SK-N-SH (cell line): ENCODE results near the gene DNAH10. TPM values are rescaled to one million over a fixed set of nuclear protein-coding genes. Genes with fewer than 3 reads are reported as not detected.

Experiments
- CTCF ChIA-PET: fragments of 300-600, 350-600 bp; formaldehyde crosslinking; extraction: SDS; loops from one replicate; lab custom pipeline; 2021; lab: Yijun Ruan, JAX
- POLR2A ChIA-PET: fragments of 350-600 bp; sonication (Branson Sonifier 250); formaldehyde crosslinking; extraction: SDS; loops from one replicate; lab custom pipeline; 2020; ENCODE audit warnings: antibody characterized with exemption, inconsistent platforms; lab: Yijun Ruan, JAX
- DNase-seq: peaks from one replicate; pipeline ENCODE4 v3.0.0; 2012
- H2AFZ ChIP-seq: fragments of 200-600 bp; sonication (generic); 2 replicates; pipeline ENCODE4 v1.8.1; 2016; ENCODE audit warnings: antibody characterized with exemption, mild to moderate bottlenecking, low read depth
- H3F3A ChIP-seq: fragments of 200-600 bp; sonication (generic); replicated peaks from 2 replicates; pipeline ENCODE3; 2016; ENCODE audit warnings: antibody characterized with exemption, mild to moderate bottlenecking; ENCODE audit not compliant: insufficient read depth
- H3K27ac ChIP-seq, 2 experiments: fragments of 200-500 bp in 1 of 2; fragments of 200-600 bp in 1 of 2; sonication (Bioruptor generic) in 1 of 2; sonication (generic), shearing (Covaris generic) in 1 of 2; 2 replicates each; pipeline versions ENCODE4 v1.5.1 to v1.6.1; 2014 to 2016; ENCODE audit warnings: low read depth in 2 of 2, inconsistent platforms in 1 of 2, low read length in 1 of 2, mild to moderate bottlenecking in 1 of 2, mixed read lengths in 1 of 2
- H3K27me3 ChIP-seq: fragments of 200-600 bp; sonication (generic), shearing (Covaris generic); 2 replicates; pipeline ENCODE4 v1.6.1; 2016; ENCODE audit warnings: mixed run types; ENCODE audit not compliant: insufficient read depth
- H3K36me3 ChIP-seq, 2 experiments: fragments of 200-500 bp in 1 of 2; fragments of 200-600 bp in 1 of 2; sonication (Bioruptor generic) in 1 of 2; sonication (generic) in 1 of 2; replicated peaks in 1 of 2; 2 replicates each; pipeline versions ENCODE3 to v1.5.1; 2014 to 2016; ENCODE audit warnings: low read length in 1 of 2, mild to moderate bottlenecking in 1 of 2; ENCODE audit not compliant: insufficient read depth in 2 of 2, control insufficient read depth in 1 of 2
- H3K4me1 ChIP-seq, 2 experiments: fragments of 200-500 bp in 1 of 2; fragments of 200-600 bp in 1 of 2; sonication (Bioruptor generic) in 1 of 2; sonication (generic), shearing (Covaris generic) in 1 of 2; 2 replicates each; pipeline versions ENCODE4 v1.5.1 to v1.6.1; 2014 to 2016; ENCODE audit warnings: low read depth in 1 of 2, low read length in 1 of 2, mixed run types in 1 of 2; ENCODE audit not compliant: insufficient read depth in 2 of 2, control insufficient read depth in 1 of 2
- H3K4me2 ChIP-seq: fragments of 200-600 bp; sonication (generic), shearing (Covaris generic); 2 replicates; pipeline ENCODE4 v1.6.1; 2017; ENCODE audit warnings: mixed run types
- H3K4me3 ChIP-seq, 2 experiments: fragments of 200-500 bp in 1 of 2; fragments of 200-600 bp in 1 of 2; sonication (Bioruptor generic) in 1 of 2; sonication (generic), shearing (Covaris generic) in 1 of 2; 2 replicates each; pipeline versions ENCODE4 v1.5.1 to v1.8.1; 2014 to 2016; ENCODE audit warnings: low read depth in 2 of 2, inconsistent platforms in 1 of 2, low read length in 1 of 2, mild to moderate bottlenecking in 1 of 2, mixed read lengths in 1 of 2, moderate library complexity in 1 of 2
- H3K79me2 ChIP-seq: fragments of 200-600 bp; sonication (generic); 2 replicates; pipeline ENCODE4 v1.8.1; 2017; ENCODE audit warnings: mild to moderate bottlenecking; ENCODE audit not compliant: insufficient read depth
- H3K9ac ChIP-seq: fragments of 200-600 bp; sonication (generic); 2 replicates; pipeline ENCODE4 v1.6.1; 2017; ENCODE audit warnings: mixed run types
- H3K9me2 ChIP-seq: fragments of 200-600 bp; sonication (generic); 2 replicates; pipeline ENCODE4 v1.6.1; 2017; ENCODE audit warnings: mixed run types
- H3K9me3 ChIP-seq: fragments of 200-600 bp; sonication (generic); 2 replicates; pipeline ENCODE4 v1.6.1; 2017; ENCODE audit warnings: mixed run types, mild to moderate bottlenecking, moderate library complexity
- H4K20me1 ChIP-seq: fragments of 200-600 bp; sonication (generic); 2 replicates; pipeline ENCODE4 v1.6.1; 2017; ENCODE audit warnings: mild to moderate bottlenecking, mixed run types; ENCODE audit not compliant: insufficient read depth
- CHD2 ChIP-seq: fragments of 150-350 bp; IDR thresholded peaks from 2 replicates; pipeline ENCODE4 v1.6.1; 2018; ENCODE audit warnings: low read length; ENCODE audit not compliant: partially characterized antibody
- CTCF ChIP-seq: fragments of 200-600 bp; sonication (generic); IDR thresholded peaks from 2 replicates; pipeline ENCODE4 v1.6.1; 2017; ENCODE audit warnings: antibody characterized with exemption, mild to moderate bottlenecking, moderate library complexity
- ELF1 ChIP-seq: IDR thresholded peaks from 2 replicates; pipeline ENCODE4 v1.4.0; 2012
- FOXJ3 ChIP-seq: sonication (generic); formaldehyde crosslinking; IDR thresholded peaks from 2 replicates; pipeline ENCODE4 v1.5.1; 2020; ENCODE audit warnings: mild to moderate bottlenecking, missing genetic modification reagents
- GABPA ChIP-seq: IDR thresholded peaks from 2 replicates; pipeline ENCODE4 v1.4.0; 2012; ENCODE audit warnings: low read depth, mild to moderate bottlenecking
- JUND ChIP-seq: IDR thresholded peaks from 2 replicates; pipeline ENCODE4 v1.4.0; 2012
- MAX ChIP-seq: IDR thresholded peaks from 2 replicates; pipeline ENCODE4 v1.4.0; 2012; ENCODE audit warnings: low read depth
- MEF2A ChIP-seq: IDR thresholded peaks from 2 replicates; pipeline ENCODE4 v1.4.0; 2012; ENCODE audit warnings: low read depth, borderline replicate concordance
- NFIC ChIP-seq: IDR thresholded peaks from 2 replicates; pipeline ENCODE4 v1.4.0; 2012; ENCODE audit warnings: borderline replicate concordance
- NRF1 ChIP-seq: IDR thresholded peaks from 2 replicates; pipeline ENCODE4 v1.6.1; 2012; ENCODE audit warnings: low read depth, mild to moderate bottlenecking, low read length
- POLR2AphosphoS5 ChIP-seq: IDR thresholded peaks from 2 replicates; pipeline ENCODE4 v1.6.1; 2012; ENCODE audit warnings: low read depth, low read length
- RCOR1 ChIP-seq: fragments of 150-350 bp; IDR thresholded peaks from 2 replicates; pipeline ENCODE4 v1.6.1; 2017; ENCODE audit warnings: antibody characterized with exemption, low read length
- SMC3 ChIP-seq: IDR thresholded peaks from 2 replicates; pipeline ENCODE4 v1.6.1; 2012; ENCODE audit warnings: low read depth, low read length, improper control_type of control experiment
- TAF1 ChIP-seq: IDR thresholded peaks from 2 replicates; pipeline ENCODE4 v1.6.1; 2012; ENCODE audit warnings: low read depth, mild to moderate bottlenecking, low read length, moderate library complexity, borderline replicate concordance
- TCF12 ChIP-seq: IDR thresholded peaks from 2 replicates; pipeline ENCODE4 v1.4.0; 2012
- ZBTB33 ChIP-seq: IDR thresholded peaks from 2 replicates; pipeline ENCODE4 v1.4.0; 2012; ENCODE audit warnings: low read depth, borderline replicate concordance
- WGBS: methylation state at CpG from one replicate; pipeline ENCODE4 v1.1.6; 2017; ENCODE audit warnings: low lambda C conversion rate; 5-methylcytosine and 5-hydroxymethylcytosine counted together
- polyA plus RNA-seq, 3 experiments: library from polyadenylated mRNA; depleted of rRNA; stranded (reverse); fragments of >200 nt; gene quantifications; 2 replicates each; pipeline ENCODE4 v1.2.3, GENCODE V29; 2012

The DNAH10 gene
- polyA plus RNA-seq, 1 of the 3 experiments (the other 2 are of a cell fraction): 0.13 TPM

- H3K27me3 ChIP-seq: no peaks in the 10 kb centered on the region
- peaks cover 16 to 65% of the 10 kb centered on the region in 2 experiments for H3K36me3 ChIP-seq
- H3K79me2 ChIP-seq: no peaks in the 10 kb centered on the region; the same call in 1 of the 2 replicates
- H3K9me3 ChIP-seq: no peaks in the 10 kb centered on the region
- no peak overlapping the region for H3K9ac ChIP-seq
- H3K4me3 ChIP-seq: no peak overlapping the region
- WGBS: 86% methylated on average over 12 of the region's 16 CpGs
- DNase-seq: no peak
- H3K9me2 ChIP-seq: no peaks in the 10 kb centered on the region
- H3F3A ChIP-seq: no peaks in the 10 kb centered on the region
- ChIA-PET POLR2A (no interaction called here), CTCF (interaction anchor here (0.6 to 1.5 kb wide), 4 partner anchors 12 to 53 kb away, joined by 3 to 4 read pairs (median 4); no protein-coding TSS in a partner anchor)
- H3K4me2 ChIP-seq: no peak overlapping the region
- no peaks in the 10 kb centered on the region for H4K20me1 ChIP-seq
- no peak overlapping the region for H3K27ac ChIP-seq
- no peaks in the 10 kb centered on the region; a peak in 1 of 4 replicates for H3K4me1 ChIP-seq
- no peak overlapping the region for H2AFZ ChIP-seq
- no peak for TF ChIP-seq SMC3
- no peak for TF ChIP-seq CHD2
- no peak for TF ChIP-seq TCF12
- TF ChIP-seq ZBTB33: no peak
- no peak for TF ChIP-seq POLR2AphosphoS5
- no peak for TF ChIP-seq NRF1
- TF ChIP-seq JUND: no peak
- no peak for TF ChIP-seq CTCF
- TF ChIP-seq FOXJ3 (CRISPR knock-in tag): no peak
- TF ChIP-seq MEF2A: no peak
- TF ChIP-seq NFIC: no peak
- TF ChIP-seq MAX: no peak
- no peak for TF ChIP-seq TAF1
- no peak for TF ChIP-seq ELF1
- no peak for TF ChIP-seq GABPA
- no peak for TF ChIP-seq RCOR1
These were observed 177.9 kb downstream of the DNAH10 start for GRCh38 chr12:123939716-123940626.
